ENCODE measurements around the gene SRD5A1. TPM values are rescaled to one million over a fixed set of nuclear protein-coding genes. Genes with fewer than 3 reads are reported as not detected.

SRD5A1 gene
- total and polyA plus RNA-seq, 2 of the 8 experiments (the other 6 are each of a cell fraction or from before 2014, with no cell fraction given): 34.7 to 42.4 TPM

DNA sequence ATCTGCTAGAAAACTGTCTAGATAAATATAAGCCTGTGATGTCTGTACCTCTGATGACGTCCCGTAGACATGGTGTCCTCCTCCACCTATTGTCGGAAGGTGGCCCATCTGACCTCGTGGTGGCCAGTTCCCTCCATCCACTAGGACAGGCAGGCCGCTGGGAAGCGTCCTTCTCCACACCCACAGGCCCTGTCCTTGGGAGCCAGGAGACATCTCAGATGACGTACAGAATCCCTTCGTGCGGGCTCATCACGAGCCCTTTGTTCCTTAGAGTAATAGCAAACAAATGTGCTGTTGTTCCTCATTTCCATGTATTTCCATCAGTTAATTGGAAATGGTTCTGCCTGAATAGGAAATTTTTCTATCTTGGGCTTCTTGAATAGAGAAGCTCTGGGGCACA is 41.6 kb downstream of the SRD5A1 start:
- Histone ChIP-seq H4K91ac (replicated peaks; ENCODE audit: insufficient read length, low read length) (no peak overlapping the region), H4K20me1 (replicated peaks in 1 of 2; ENCODE audit: control insufficient read depth in 1 of 2, insufficient read depth in 2 of 2, low read length in 2 of 2) (no peaks in the 10 kb centered on the region), H3K18ac (ENCODE audit: extremely low read depth, low read length) (no peak overlapping the region), H3K36me3 (ENCODE audit: control insufficient read depth in 2 of 4, insufficient read depth in 4 of 4, low read length in 3 of 4) (peaks cover 0 to 15% (median under 1%) of the 10 kb centered on the region in 4 experiments; a peak in 4 of 8 replicates), H2BK5ac (ENCODE audit: low read depth, low read length) (no peak overlapping the region), H2AK5ac (ENCODE audit: low read depth, low read length) (no peak overlapping the region), H2BK20ac (ENCODE audit: low read length) (no peak overlapping the region), H2BK15ac (ENCODE audit: low read length) (no peak overlapping the region), H4K5ac (ENCODE audit: insufficient read length, low read depth, low read length) (no peak overlapping the region), H3K4me1 (replicated peaks in 1 of 4; ENCODE audit: control insufficient read depth in 3 of 4, insufficient read depth in 4 of 4, low read length in 3 of 4) (no peaks in the 10 kb centered on the region), H2BK12ac (ENCODE audit: low read depth, low read length) (no peak overlapping the region), H3K4me2 (ENCODE audit: insufficient read depth in 1 of 2, low read depth in 2 of 2, low read length in 2 of 2) (no peak overlapping the region), H3K79me1 (ENCODE audit: low read depth, low read length) (no peaks in the 10 kb centered on the region), H3K14ac (ENCODE audit: insufficient read length) (no peak overlapping the region), H3K4ac (replicated peaks; ENCODE audit: insufficient read length, low read depth, low read length) (no peak overlapping the region), H3K9me3 (ENCODE audit: insufficient read depth in 2 of 2, low read depth in 1 of 2, low read length in 1 of 2) (peaks cover 14 to 19% of the 10 kb centered on the region in 2 experiments), H3K56ac (replicated peaks; ENCODE audit: insufficient read length, low read depth, low read length) (no peak overlapping the region), H2BK120ac (replicated peaks; ENCODE audit: low read depth, low read length) (no peak overlapping the region), H3K4me3 (ENCODE audit: extremely low read depth in 1 of 4, insufficient read depth in 2 of 4, low read depth in 3 of 4, low read length in 4 of 4) (no peak overlapping the region), H2AFZ (ENCODE audit: low read length) (no peak overlapping the region), H3K23me2 (ENCODE audit: low read depth, low read length) (no peaks in the 10 kb centered on the region), H3K23ac (ENCODE audit: insufficient read length) (no peak overlapping the region), H3K79me2 (ENCODE audit: control insufficient read depth in 1 of 2, insufficient read depth in 2 of 2, low read length in 2 of 2) (no peaks in the 10 kb centered on the region), H4K8ac (ENCODE audit: extremely low read depth, insufficient read depth, low read length) (no peak overlapping the region), H3K27ac (ENCODE audit: low read depth, low read length) (no peak overlapping the region), H3K9ac (replicated peaks in 1 of 4; ENCODE audit: extremely low read depth in 1 of 4, low read depth in 3 of 4, low read length in 3 of 4) (no peak overlapping the region), H3K27me3 (replicated peaks in 1 of 4; ENCODE audit: control insufficient read depth in 3 of 4, extremely low read depth in 1 of 4, insufficient read depth in 3 of 4, low read length in 3 of 4) (no peaks in the 10 kb centered on the region; a peak in 1 of 7 replicates)
- ChIA-PET CTCF (ENCODE audit: partially characterized antibody) (no interaction called here), POLR2A (ENCODE audit: partially characterized antibody) (interaction anchor here (1.3 kb wide), 1 partner anchor 31 kb away, joined by 3 read pairs; no protein-coding TSS in a partner anchor)
- WGBS, 2 experiments (ENCODE audit: extremely low coverage in 1 of 2, insufficient coverage in 1 of 2, insufficient read length in 1 of 2, insufficient replicate concordance in 2 of 2, low coverage in 1 of 2, low lambda C conversion rate in 2 of 2, missing lambda C conversion rate in 1 of 2): 90% methylated on average over 10 of the region's 10 CpGs; no CpG with 5 or more reads in 1 of the 2 experiments
- FAIRE-seq (no peak), DNase-seq (ENCODE audit: low read depth in 1 of 2, low spot score in 2 of 2) (no peak)
- TF ChIP-seq SP1 (IDR thresholded peaks at IDR 0.05; ENCODE audit: low read depth, low read length): no peak
- TF ChIP-seq GABPA (IDR thresholded peaks at IDR 0.05; ENCODE audit: borderline replicate concordance, insufficient read depth, low read length): no peak
- no peak for TF ChIP-seq EP300 (IDR thresholded peaks at IDR 0.05; ENCODE audit: borderline replicate concordance in 1 of 2, low read depth in 2 of 2, low read length in 2 of 2)
- TF ChIP-seq NANOG (IDR thresholded peaks at IDR 0.05; ENCODE audit: insufficient read depth, low read depth, low read length, poor library complexity, severe bottlenecking): no peak
- no peak for TF ChIP-seq BACH1 (IDR thresholded peaks at IDR 0.05; ENCODE audit: low read length)
- TF ChIP-seq BRCA1 (IDR thresholded peaks at IDR 0.05; ENCODE audit: low read depth, low read length): no peak
- no peak for TF ChIP-seq CBX8 (IDR thresholded peaks at IDR 0.05; ENCODE audit: borderline replicate concordance, low read depth, low read length)
- no peak for TF ChIP-seq SIRT6 (IDR thresholded peaks at IDR 0.05; ENCODE audit: low read length)
- TF ChIP-seq SIN3A (conservative IDR thresholded peaks at IDR 0.05 in 1 of 2, IDR thresholded peaks at IDR 0.05 in 1 of 2; ENCODE audit: low read depth in 1 of 2, low read length in 2 of 2): no peak
- TF ChIP-seq TCF12 (IDR thresholded peaks at IDR 0.05; ENCODE audit: low read depth, low read length): no peak
- TF ChIP-seq TBP (IDR thresholded peaks at IDR 0.05; ENCODE audit: low read depth, low read length): no peak
- TF ChIP-seq ASH2L (IDR thresholded peaks at IDR 0.05; ENCODE audit: low read length): no peak
- TF ChIP-seq RAD21 (IDR thresholded peaks at IDR 0.05 in 1 of 2, conservative IDR thresholded peaks at IDR 0.05 in 1 of 2; ENCODE audit: low read depth in 2 of 2, low read length in 2 of 2): no peak
- no peak for TF ChIP-seq POLR2AphosphoS5 (IDR thresholded peaks at IDR 0.05; ENCODE audit: low read depth, low read length)
- TF ChIP-seq, protein P1, sequence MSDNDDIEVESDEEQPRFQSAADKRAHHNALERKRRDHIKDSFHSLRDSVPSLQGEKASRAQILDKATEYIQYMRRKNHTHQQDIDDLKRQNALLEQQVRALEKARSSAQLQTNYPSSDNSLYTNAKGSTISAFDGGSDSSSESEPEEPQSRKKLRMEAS (IDR thresholded peaks at IDR 0.05): no peak

All from H1 (cell line).